Measurements from ENCODE around the gene KIRREL3. TPM values are rescaled to one million over a fixed set of nuclear protein-coding genes. Genes with fewer than 3 reads are reported as not detected.

Gene KIRREL3
- total and polyA plus RNA-seq, 9 donors: 0.25 to 5.3 (median 0.48) TPM

DNA sequence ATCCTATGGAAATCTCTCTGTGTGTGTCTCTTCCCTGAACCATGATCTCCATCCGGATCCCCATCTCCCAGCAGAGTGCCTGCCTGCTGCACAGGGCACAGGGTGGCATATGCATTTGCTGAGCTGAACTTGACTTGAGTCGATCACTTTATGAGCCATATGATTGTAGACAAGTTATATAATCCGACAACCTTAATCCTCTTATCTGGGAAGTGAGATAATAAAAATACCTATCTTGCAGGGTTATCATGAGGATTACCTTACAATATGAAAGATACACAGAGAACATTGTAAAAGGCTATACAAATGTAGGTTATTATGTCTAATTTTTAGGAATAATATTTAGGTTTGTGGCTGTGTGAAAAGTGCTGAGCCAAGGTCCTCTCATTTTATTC lies 520.6 kb downstream of the KIRREL3 start:
- H3K27me3 ChIP-seq: no peaks in the 10 kb centered on the region
- no peak overlapping the region for H3K4me3 ChIP-seq
- intact Hi-C loops (cut with DNase I): loop anchor here in 3 of 4 donors (1.0 to 5.0 kb wide), 5 partner anchors 33 to 171 kb away; no protein-coding TSS in a partner anchor
- 91 to 92% (median 92%) methylated on average over 3 of the region's 3 CpGs for WGBS, 3 donors
- H3K9me3 ChIP-seq: no peaks in the 10 kb centered on the region
- peak overlapping the region; percentile 14 to 60 for H3K27ac ChIP-seq
- no peak for DNase-seq
- H3K36me3 ChIP-seq: no peaks in the 10 kb centered on the region
- peaks cover 4% of the 10 kb centered on the region for H3K4me1 ChIP-seq (ENCODE audit: insufficient read depth)
- TF ChIP-seq EP300 (IDR thresholded peaks at IDR 0.05) (no peak), POLR2A (IDR thresholded peaks at IDR 0.05) (no peak)
- TF ChIP-seq, protein P1, sequence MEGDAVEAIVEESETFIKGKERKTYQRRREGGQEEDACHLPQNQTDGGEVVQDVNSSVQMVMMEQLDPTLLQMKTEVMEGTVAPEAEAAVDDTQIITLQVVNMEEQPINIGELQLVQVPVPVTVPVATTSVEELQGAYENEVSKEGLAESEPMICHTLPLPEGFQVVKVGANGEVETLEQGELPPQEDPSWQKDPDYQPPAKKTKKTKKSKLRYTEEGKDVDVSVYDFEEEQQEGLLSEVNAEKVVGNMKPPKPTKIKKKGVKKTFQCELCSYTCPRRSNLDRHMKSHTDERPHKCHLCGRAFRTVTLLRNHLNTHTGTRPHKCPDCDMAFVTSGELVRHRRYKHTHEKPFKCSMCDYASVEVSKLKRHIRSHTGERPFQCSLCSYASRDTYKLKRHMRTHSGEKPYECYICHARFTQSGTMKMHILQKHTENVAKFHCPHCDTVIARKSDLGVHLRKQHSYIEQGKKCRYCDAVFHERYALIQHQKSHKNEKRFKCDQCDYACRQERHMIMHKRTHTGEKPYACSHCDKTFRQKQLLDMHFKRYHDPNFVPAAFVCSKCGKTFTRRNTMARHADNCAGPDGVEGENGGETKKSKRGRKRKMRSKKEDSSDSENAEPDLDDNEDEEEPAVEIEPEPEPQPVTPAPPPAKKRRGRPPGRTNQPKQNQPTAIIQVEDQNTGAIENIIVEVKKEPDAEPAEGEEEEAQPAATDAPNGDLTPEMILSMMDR (IDR thresholded peaks at IDR 0.05): no peak

DNA sequence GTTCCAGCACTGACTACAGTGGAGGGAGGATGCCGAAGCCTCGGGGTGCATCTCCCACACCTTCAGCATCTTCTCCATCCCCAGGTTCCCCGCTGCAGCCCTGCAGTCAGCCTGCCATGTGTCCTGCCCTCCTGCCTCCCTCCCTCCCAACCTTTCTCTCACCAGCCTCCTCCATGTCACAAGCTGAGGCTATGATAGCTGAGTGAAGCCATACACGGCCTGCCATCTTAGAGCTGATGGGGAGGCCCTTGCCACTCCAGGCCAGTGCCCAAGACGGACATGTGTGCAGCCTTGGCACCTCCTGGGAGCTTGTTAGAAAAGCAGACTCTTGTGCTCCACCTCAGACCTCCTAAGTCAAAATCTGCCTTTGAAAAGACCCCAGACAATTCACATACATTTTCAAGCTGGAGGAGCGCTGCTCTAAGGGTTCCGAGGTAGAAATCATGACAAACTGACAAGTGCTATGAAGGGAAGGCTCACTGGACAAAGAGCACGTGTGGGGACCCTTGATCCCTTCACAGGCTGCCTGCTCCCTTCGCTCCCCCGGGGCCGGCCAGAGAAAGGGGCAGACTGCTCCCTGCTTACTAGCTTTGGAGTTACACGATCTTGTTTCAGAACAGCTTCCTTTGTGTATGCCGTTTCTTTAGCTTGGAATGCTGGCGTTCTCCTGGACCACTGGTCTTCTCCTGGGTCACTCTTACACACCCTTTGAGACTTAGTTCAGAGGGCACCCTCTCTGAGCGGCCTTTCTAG lies 521.2 kb downstream of the KIRREL3 start:
- intact Hi-C loops (cut with DNase I): loop anchor here in 2 of 4 donors (5.0 kb wide), 2 partner anchors 167 to 172 kb away; no protein-coding TSS in a partner anchor
- Histone ChIP-seq H3K27me3 (no peaks in the 10 kb centered on the region), H3K9me3 (no peaks in the 10 kb centered on the region), H3K27ac (no peak overlapping the region), H3K4me1 (ENCODE audit: insufficient read depth) (peaks cover 6% of the 10 kb centered on the region), H3K36me3 (no peaks in the 10 kb centered on the region), H3K4me3 (no peak overlapping the region)
- TF ChIP-seq POLR2A (IDR thresholded peaks at IDR 0.05): no peak
- no peak for TF ChIP-seq EP300 (IDR thresholded peaks at IDR 0.05)
- TF ChIP-seq, protein P1 (IDR thresholded peaks at IDR 0.05): no peak
- DNase-seq: no peak
- 87 to 88% (median 87%) methylated on average over 15 of the region's 15 CpGs for WGBS, 3 donors

DNA sequence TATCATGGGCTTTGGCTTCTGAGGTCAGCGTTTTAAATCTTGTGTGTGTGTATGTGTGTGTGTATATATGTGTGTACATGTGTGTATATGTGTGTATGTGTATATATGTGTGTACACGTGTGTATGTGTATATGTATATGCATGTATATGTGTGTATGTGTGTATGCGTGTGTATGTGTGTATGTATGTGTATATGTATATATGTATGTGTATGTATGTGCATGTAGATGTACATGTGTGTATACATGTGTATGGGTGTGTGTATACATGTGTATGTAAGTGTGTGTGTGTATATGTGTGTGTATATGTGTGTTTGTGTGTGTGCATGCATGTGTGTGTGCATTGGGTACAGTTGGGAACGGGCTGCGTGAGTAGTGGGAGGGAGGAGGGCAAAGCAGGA lies 522.1 kb downstream of the KIRREL3 start:
- intact Hi-C loops (cut with DNase I): loop anchor here in 2 of 4 donors (5.0 kb wide), 2 partner anchors 166 to 171 kb away; no protein-coding TSS in a partner anchor
- no peaks in the 10 kb centered on the region for H3K36me3 ChIP-seq
- peaks cover 6% of the 10 kb centered on the region for H3K4me1 ChIP-seq (ENCODE audit: insufficient read depth)
- no peaks in the 10 kb centered on the region for H3K9me3 ChIP-seq
- TF ChIP-seq POLR2A (IDR thresholded peaks at IDR 0.05): no peak
- TF ChIP-seq EP300 (IDR thresholded peaks at IDR 0.05): no peak
- TF ChIP-seq, protein P1 (IDR thresholded peaks at IDR 0.05): no peak
- H3K4me3 ChIP-seq: no peak overlapping the region
- no peaks in the 10 kb centered on the region for H3K27me3 ChIP-seq
- no peak overlapping the region for H3K27ac ChIP-seq
- WGBS, 3 donors: 80 to 93% (median 86%) methylated on average over 5 of the region's 5 CpGs
- DNase-seq: no peak

DNA sequence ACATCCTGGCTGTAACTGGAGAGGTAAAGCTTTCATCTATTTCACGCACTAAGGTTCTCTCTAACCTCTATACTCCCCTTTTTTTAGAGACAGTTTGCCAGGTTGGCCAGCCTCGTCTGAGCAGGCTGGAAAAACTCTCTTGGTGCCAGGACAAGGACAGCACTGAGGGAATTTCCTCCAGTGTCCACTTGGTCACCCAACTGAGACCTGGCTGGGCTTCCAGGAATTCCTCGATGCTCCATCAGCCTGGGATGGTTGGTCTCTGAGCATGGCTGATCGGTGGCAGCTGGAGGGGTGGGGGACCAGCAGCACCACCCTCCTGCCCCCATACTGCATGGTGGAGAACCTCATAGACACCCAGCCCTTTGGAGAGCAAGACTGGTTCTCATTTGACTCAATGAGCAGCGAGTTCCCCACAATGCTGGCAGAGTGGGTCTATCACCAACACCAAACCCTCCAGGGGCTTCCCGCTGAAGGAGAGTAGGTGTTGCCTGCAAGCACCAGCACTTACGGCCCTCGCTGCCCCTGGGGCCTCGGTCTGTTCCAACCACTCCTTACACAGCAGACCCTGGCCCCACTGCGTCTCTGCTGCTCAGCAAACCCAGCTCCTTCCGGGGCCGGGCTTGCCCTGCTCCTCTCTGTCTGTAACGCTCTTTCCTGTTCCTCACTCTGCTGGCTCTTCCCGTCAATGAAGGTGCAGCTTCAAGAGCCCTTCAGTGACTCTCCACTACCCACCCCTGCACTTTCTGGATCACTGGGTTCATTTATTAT lies 522.9 kb downstream of the KIRREL3 start:
- TF ChIP-seq, protein P1 (IDR thresholded peaks at IDR 0.05): no peak
- TF ChIP-seq EP300 (IDR thresholded peaks at IDR 0.05) (no peak), POLR2A (IDR thresholded peaks at IDR 0.05) (no peak)
- WGBS, 3 donors: 90 to 92% (median 91%) methylated on average over 14 of the region's 14 CpGs
- no peak for DNase-seq
- H3K4me1 ChIP-seq (ENCODE audit: insufficient read depth): peaks cover 6% of the 10 kb centered on the region
- intact Hi-C loops (cut with DNase I): loop anchor here in 2 of 4 donors (5.0 kb wide), 2 partner anchors 165 to 170 kb away; no protein-coding TSS in a partner anchor
- H3K36me3 ChIP-seq: no peaks in the 10 kb centered on the region
- no peak overlapping the region for H3K27ac ChIP-seq
- H3K4me3 ChIP-seq: no peak overlapping the region
- H3K27me3 ChIP-seq: no peaks in the 10 kb centered on the region
- H3K9me3 ChIP-seq: no peaks in the 10 kb centered on the region

Measured in ovary (tissue), 9 donors.